ENCODE data around the gene SDK1. TPM values are rescaled to one million over a fixed set of nuclear protein-coding genes. Genes with fewer than 3 reads are reported as not detected.
A peak's percentile ranks its signal among the peaks of the same experiment; 100 is the strongest.

The SDK1 gene
- total and polyA plus RNA-seq, 4 experiments from 2014 or later: 0.06 to 0.26 TPM; not detected in 2

- Mint-ChIP-seq H3K36me3 (no peaks in the 10 kb centered on the region), H3K4me1 (peaks cover 0 to 4% (median 2%) of the 10 kb centered on the region in 4 donors), H3K4me3 (no peak overlapping the region), H3K27ac (no peak overlapping the region), H3K27me3 (peaks cover 3% of the 10 kb centered on the region in 2 donors), H3K9me3 (peaks cover 0 to 1% (median 0%) of the 10 kb centered on the region in 8 donors)
- POLR2A ChIA-PET (ENCODE audit: partially characterized antibody): no interaction called here
- Histone ChIP-seq H3K27me3 (ENCODE audit: insufficient read depth, low read length) (no peaks in the 10 kb centered on the region), H3K4me1 (ENCODE audit: insufficient read depth, low read length) (no peaks in the 10 kb centered on the region), H3K36me3 (ENCODE audit: insufficient read depth, low read length) (no peaks in the 10 kb centered on the region), H3K4me3 (ENCODE audit: low read length in 2 of 2) (no peak overlapping the region), H3K27ac (ENCODE audit: low read depth, low read length) (no peak overlapping the region), H3K9me3 (ENCODE audit: control insufficient read depth in 1 of 2, low read length in 2 of 2) (no peaks in the 10 kb centered on the region)
- CTCF ChIA-PET (ENCODE audit: partially characterized antibody): no interaction called here
- DNase-seq: no peak
- intact Hi-C loops (cut with micrococcal nuclease): no loop called here
Measured at GRCh38 chr7:3321206-3321605, 20.2 kb downstream of the SDK1 start.

GRCh38 chr7:3321745-3322144 lies 20.7 kb downstream of the SDK1 start:
- DNase-seq: no peak
- Mint-ChIP-seq H3K36me3 (no peaks in the 10 kb centered on the region), H3K4me1 (peaks cover 0 to 4% (median 2%) of the 10 kb centered on the region in 4 donors), H3K27ac (no peak overlapping the region), H3K9me3 (peaks cover 0 to 1% (median 0%) of the 10 kb centered on the region in 8 donors), H3K27me3 (peaks cover 3 to 4% of the 10 kb centered on the region in 2 donors), H3K4me3 (no peak overlapping the region)
- H3K4me1 ChIP-seq (ENCODE audit: insufficient read depth, low read length): no peaks in the 10 kb centered on the region
- no peaks in the 10 kb centered on the region for H3K27me3 ChIP-seq (ENCODE audit: insufficient read depth, low read length)
- intact Hi-C loops (cut with micrococcal nuclease): no loop called here
- ChIA-PET POLR2A (ENCODE audit: partially characterized antibody) (no interaction called here), CTCF (ENCODE audit: partially characterized antibody) (no interaction called here)
- H3K9me3 ChIP-seq (ENCODE audit: control insufficient read depth in 1 of 2, low read length in 2 of 2): no peaks in the 10 kb centered on the region
- no peak overlapping the region for H3K4me3 ChIP-seq (ENCODE audit: low read length in 2 of 2)
- no peaks in the 10 kb centered on the region for H3K36me3 ChIP-seq (ENCODE audit: insufficient read depth, low read length)
- H3K27ac ChIP-seq (ENCODE audit: low read depth, low read length): no peak overlapping the region

GRCh38 chr7:3326246-3326645 lies 25.2 kb downstream of the SDK1 start:
- no peak overlapping the region for H3K27ac Mint-ChIP-seq
- POLR2A ChIA-PET (ENCODE audit: partially characterized antibody): no interaction called here
- H3K36me3 ChIP-seq (ENCODE audit: insufficient read depth, low read length): no peaks in the 10 kb centered on the region
- intact Hi-C loops (cut with micrococcal nuclease): no loop called here
- CTCF ChIA-PET (ENCODE audit: partially characterized antibody): no interaction called here
- H3K9me3 ChIP-seq (ENCODE audit: control insufficient read depth in 1 of 2, low read length in 2 of 2): no peaks in the 10 kb centered on the region
- no peaks in the 10 kb centered on the region for H3K27me3 ChIP-seq (ENCODE audit: insufficient read depth, low read length)
- H3K4me1 ChIP-seq (ENCODE audit: insufficient read depth, low read length): no peaks in the 10 kb centered on the region
- DNase-seq: no peak
- no peaks in the 10 kb centered on the region for H3K36me3 Mint-ChIP-seq
- H3K9me3 Mint-ChIP-seq: peaks cover 0 to 1% (median 0%) of the 10 kb centered on the region in 8 donors
- H3K4me3 Mint-ChIP-seq: no peak overlapping the region
- H3K4me1 Mint-ChIP-seq: peaks cover 0 to 4% (median 2%) of the 10 kb centered on the region in 4 donors
- H3K27ac ChIP-seq (ENCODE audit: low read depth, low read length): no peak overlapping the region
- peaks cover 9 to 11% of the 10 kb centered on the region in 2 donors for H3K27me3 Mint-ChIP-seq
- H3K4me3 ChIP-seq (ENCODE audit: low read length in 2 of 2): no peak overlapping the region

- Mint-ChIP-seq H3K4me3 (peak overlapping the region in 1 of 8 donors; percentile 8), H3K4me1 (peaks cover 0 to 2% (median 0%) of the 10 kb centered on the region in 4 donors), H3K27me3 (peaks cover 9 to 11% of the 10 kb centered on the region in 2 donors), H3K27ac (peak overlapping the region in 1 of 7 donors; percentile 26), H3K36me3 (no peaks in the 10 kb centered on the region), H3K9me3 (peaks cover 0 to 1% (median 0%) of the 10 kb centered on the region in 8 donors)
- Histone ChIP-seq H3K27me3 (ENCODE audit: insufficient read depth, low read length) (no peaks in the 10 kb centered on the region), H3K4me3 (ENCODE audit: low read length in 2 of 2) (no peak overlapping the region), H3K27ac (ENCODE audit: low read depth, low read length) (no peak overlapping the region), H3K9me3 (ENCODE audit: control insufficient read depth in 1 of 2, low read length in 2 of 2) (no peaks in the 10 kb centered on the region), H3K4me1 (ENCODE audit: insufficient read depth, low read length) (no peaks in the 10 kb centered on the region), H3K36me3 (ENCODE audit: insufficient read depth, low read length) (no peaks in the 10 kb centered on the region)
- CTCF ChIA-PET (ENCODE audit: partially characterized antibody): no interaction called here
- no peak for DNase-seq
- intact Hi-C loops (cut with micrococcal nuclease): no loop called here
- POLR2A ChIA-PET (ENCODE audit: partially characterized antibody): no interaction called here
Measured at GRCh38 chr7:3327099-3327498, 26.0 kb downstream of the SDK1 start.

GRCh38 chr7:3327655-3328054 lies 26.6 kb downstream of the SDK1 start:
- Histone ChIP-seq H3K4me1 (ENCODE audit: insufficient read depth, low read length) (no peaks in the 10 kb centered on the region), H3K9me3 (ENCODE audit: control insufficient read depth in 1 of 2, low read length in 2 of 2) (no peaks in the 10 kb centered on the region), H3K27me3 (ENCODE audit: insufficient read depth, low read length) (no peaks in the 10 kb centered on the region), H3K27ac (ENCODE audit: low read depth, low read length) (no peak overlapping the region), H3K36me3 (ENCODE audit: insufficient read depth, low read length) (no peaks in the 10 kb centered on the region), H3K4me3 (ENCODE audit: low read length in 2 of 2) (no peak overlapping the region)
- POLR2A ChIA-PET (ENCODE audit: partially characterized antibody): no interaction called here
- Mint-ChIP-seq H3K4me3 (no peak overlapping the region), H3K4me1 (no peaks in the 10 kb centered on the region), H3K9me3 (peaks cover 0 to 1% (median 0%) of the 10 kb centered on the region in 8 donors), H3K27ac (no peak overlapping the region), H3K36me3 (no peaks in the 10 kb centered on the region), H3K27me3 (peaks cover 9 to 12% of the 10 kb centered on the region in 2 donors)
- CTCF ChIA-PET (ENCODE audit: partially characterized antibody): no interaction called here
- intact Hi-C loops (cut with micrococcal nuclease): no loop called here
- no peak for DNase-seq

GRCh38 chr7:3332308-3332707 lies 31.3 kb downstream of the SDK1 start:
- Histone ChIP-seq H3K4me3 (ENCODE audit: low read length in 2 of 2) (no peak overlapping the region), H3K27me3 (ENCODE audit: insufficient read depth, low read length) (peaks cover 6% of the 10 kb centered on the region), H3K36me3 (ENCODE audit: insufficient read depth, low read length) (no peaks in the 10 kb centered on the region), H3K27ac (ENCODE audit: low read depth, low read length) (no peak overlapping the region), H3K9me3 (ENCODE audit: control insufficient read depth in 1 of 2, low read length in 2 of 2) (no peaks in the 10 kb centered on the region), H3K4me1 (ENCODE audit: insufficient read depth, low read length) (no peaks in the 10 kb centered on the region)
- Mint-ChIP-seq H3K27me3 (peaks cover 24 to 39% of the 10 kb centered on the region in 2 donors), H3K27ac (no peak overlapping the region), H3K36me3 (no peaks in the 10 kb centered on the region), H3K4me1 (no peaks in the 10 kb centered on the region), H3K9me3 (no peaks in the 10 kb centered on the region), H3K4me3 (no peak overlapping the region)
- CTCF ChIA-PET (ENCODE audit: partially characterized antibody): no interaction called here
- intact Hi-C loops (cut with micrococcal nuclease): no loop called here
- DNase-seq: no peak
- POLR2A ChIA-PET (ENCODE audit: partially characterized antibody): no interaction called here

GRCh38 chr7:3333861-3334260 lies 32.8 kb downstream of the SDK1 start:
- Histone ChIP-seq H3K27me3 (ENCODE audit: insufficient read depth, low read length) (peaks cover 6% of the 10 kb centered on the region), H3K27ac (ENCODE audit: low read depth, low read length) (no peak overlapping the region), H3K36me3 (ENCODE audit: insufficient read depth, low read length) (no peaks in the 10 kb centered on the region), H3K9me3 (ENCODE audit: control insufficient read depth in 1 of 2, low read length in 2 of 2) (no peaks in the 10 kb centered on the region), H3K4me1 (ENCODE audit: insufficient read depth, low read length) (no peaks in the 10 kb centered on the region), H3K4me3 (ENCODE audit: low read length in 2 of 2) (no peak overlapping the region)
- Mint-ChIP-seq H3K27ac (no peak overlapping the region), H3K4me3 (no peak overlapping the region), H3K36me3 (no peaks in the 10 kb centered on the region), H3K27me3 (peaks cover 18 to 48% of the 10 kb centered on the region in 2 donors), H3K9me3 (no peaks in the 10 kb centered on the region), H3K4me1 (no peaks in the 10 kb centered on the region)
- CTCF ChIA-PET (ENCODE audit: partially characterized antibody): no interaction called here
- intact Hi-C loops (cut with micrococcal nuclease): no loop called here
- DNase-seq: no peak
- POLR2A ChIA-PET (ENCODE audit: partially characterized antibody): no interaction called here

All from CD4-positive, alpha-beta memory T cell (primary cell).